Lower leg skin (tissue), 4 donors: ENCODE results near the gene NPLOC4. TPM values are rescaled to one million over a fixed set of nuclear protein-coding genes. Genes with fewer than 3 reads are reported as not detected.

Source experiments
- DNase-seq, 2 donors: peaks; one replicate each; pipeline ENCODE4 v3.0.0-alpha.2; 2019; ENCODE audit warnings: low spot score in 2 of 2
- H3K4me3 ChIP-seq: fragments of 200-600 bp; sonication (generic); 2 replicates; pipeline ENCODE4 v1.5.1; 2017; ENCODE audit warnings: mild to moderate bottlenecking, low read depth; ENCODE audit not compliant: poor library complexity, severe bottlenecking
- POLR2A ChIP-seq, 2 donors: fragments of 450-650 bp; IDR thresholded peaks; one replicate each; pipeline ENCODE4 v1.6.1; 2016 to 2017; ENCODE audit warnings: antibody characterized with exemption in 2 of 2, mild to moderate bottlenecking in 1 of 2, moderate library complexity in 1 of 2
- WGBS, 2 donors: methylation state at CpG; one replicate each; pipeline ENCODE4 v1.1.5; 2018; 5-methylcytosine and 5-hydroxymethylcytosine counted together
- intact Hi-C: fragments of 100-400 bp; cut with DNase I; formaldehyde crosslinking; loops from one replicate; pipeline ENCODE4 v1.15.0; 2023; ENCODE audit warnings: low total_unique reads
- total RNA-seq, 4 donors: library from RNA; depleted of rRNA; stranded (reverse); fragments of >200 nt; gene quantifications; one replicate each; pipeline ENCODE4 v1.1.0, GENCODE V29; 2016
- TF ChIP-seq, protein P1 (sequence below), 3 donors: fragments of 450-650 bp; IDR thresholded peaks; one replicate each; pipeline ENCODE4 v1.5.1; 2016; ENCODE audit warnings: antibody characterized with exemption in 3 of 3, mild to moderate bottlenecking in 3 of 3, moderate library complexity in 2 of 3

NPLOC4 gene
- total RNA-seq, 4 donors from 2014 or later = 49.3 to 78.7 (median 67.8) TPM

DNA sequence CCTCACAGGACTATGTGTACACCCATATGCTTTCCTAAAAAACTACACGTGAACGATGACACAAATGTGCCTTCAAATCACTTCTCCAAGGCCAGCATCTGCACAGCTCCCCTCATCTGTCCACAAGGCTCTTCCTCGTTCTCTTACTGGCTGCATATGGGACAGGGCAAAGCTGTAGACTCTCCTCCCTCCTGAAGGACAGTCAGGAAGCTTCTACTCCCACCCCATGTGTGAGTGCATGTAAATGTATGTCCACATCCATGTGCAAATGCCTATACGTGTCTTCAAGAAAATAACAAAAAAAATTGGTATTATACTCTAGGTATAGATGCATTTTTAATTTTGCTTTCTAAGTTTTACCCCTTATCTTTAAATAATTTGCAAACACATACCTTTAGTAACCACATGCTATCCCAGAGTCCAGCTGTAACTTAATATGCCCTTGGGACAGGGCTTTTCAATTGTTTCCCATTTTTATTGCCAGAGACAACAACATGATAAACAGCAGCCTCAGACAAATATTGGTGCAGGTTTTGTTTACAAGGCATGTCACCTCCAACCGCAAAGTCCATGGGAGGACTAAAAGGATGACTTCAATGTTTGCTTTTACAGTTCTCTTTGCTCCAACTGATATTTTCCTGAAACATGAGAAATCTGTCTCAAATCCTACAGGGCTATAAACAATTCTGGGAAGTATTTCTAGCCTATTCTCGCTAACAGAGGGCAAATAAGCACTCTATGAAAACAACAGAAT is 53.1 kb downstream of the NPLOC4 start:
- TF ChIP-seq POLR2A (IDR thresholded peaks at IDR 0.05) = no peak
- TF ChIP-seq, protein P1, sequence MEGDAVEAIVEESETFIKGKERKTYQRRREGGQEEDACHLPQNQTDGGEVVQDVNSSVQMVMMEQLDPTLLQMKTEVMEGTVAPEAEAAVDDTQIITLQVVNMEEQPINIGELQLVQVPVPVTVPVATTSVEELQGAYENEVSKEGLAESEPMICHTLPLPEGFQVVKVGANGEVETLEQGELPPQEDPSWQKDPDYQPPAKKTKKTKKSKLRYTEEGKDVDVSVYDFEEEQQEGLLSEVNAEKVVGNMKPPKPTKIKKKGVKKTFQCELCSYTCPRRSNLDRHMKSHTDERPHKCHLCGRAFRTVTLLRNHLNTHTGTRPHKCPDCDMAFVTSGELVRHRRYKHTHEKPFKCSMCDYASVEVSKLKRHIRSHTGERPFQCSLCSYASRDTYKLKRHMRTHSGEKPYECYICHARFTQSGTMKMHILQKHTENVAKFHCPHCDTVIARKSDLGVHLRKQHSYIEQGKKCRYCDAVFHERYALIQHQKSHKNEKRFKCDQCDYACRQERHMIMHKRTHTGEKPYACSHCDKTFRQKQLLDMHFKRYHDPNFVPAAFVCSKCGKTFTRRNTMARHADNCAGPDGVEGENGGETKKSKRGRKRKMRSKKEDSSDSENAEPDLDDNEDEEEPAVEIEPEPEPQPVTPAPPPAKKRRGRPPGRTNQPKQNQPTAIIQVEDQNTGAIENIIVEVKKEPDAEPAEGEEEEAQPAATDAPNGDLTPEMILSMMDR (IDR thresholded peaks at IDR 0.05) = no peak

DNA sequence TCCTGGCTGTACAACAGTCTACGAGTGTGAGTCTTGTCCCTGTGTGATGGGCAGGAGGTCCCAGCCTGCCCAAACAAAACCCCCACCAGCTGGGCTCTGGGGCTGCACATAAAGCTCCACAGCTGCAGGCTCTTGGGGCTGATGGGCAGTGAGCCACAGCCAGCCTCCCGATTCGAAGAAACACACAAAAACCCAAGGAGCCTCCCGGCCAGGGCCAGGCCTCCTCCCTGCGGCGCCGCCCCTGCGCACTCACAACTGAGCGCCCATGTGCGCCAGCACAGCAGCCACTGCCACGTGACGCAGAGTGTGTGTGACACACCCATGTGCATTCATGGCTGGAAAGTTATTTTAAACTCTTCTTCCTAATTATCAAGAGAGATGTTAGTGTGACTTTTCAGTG is 54.2 kb downstream of the NPLOC4 start:
- 60 to 86% methylated on average over 12 of the region's 12 CpGs for WGBS, 2 donors
- intact Hi-C loops = no loop called here
- DNase-seq = no peak
- TF ChIP-seq, protein P1 (IDR thresholded peaks at IDR 0.05) = no peak
- TF ChIP-seq POLR2A (IDR thresholded peaks at IDR 0.05) = no peak
- H3K4me3 ChIP-seq = no peak overlapping the region

More for the DNA sequence above, 53.1 kb downstream of the NPLOC4 start:
- DNase-seq = no peak
- no peak overlapping the region for H3K4me3 ChIP-seq
- intact Hi-C loops = no loop called here
- WGBS, 2 donors = 88 to 90% methylated on average over 6 of the region's 6 CpGs

DNA sequence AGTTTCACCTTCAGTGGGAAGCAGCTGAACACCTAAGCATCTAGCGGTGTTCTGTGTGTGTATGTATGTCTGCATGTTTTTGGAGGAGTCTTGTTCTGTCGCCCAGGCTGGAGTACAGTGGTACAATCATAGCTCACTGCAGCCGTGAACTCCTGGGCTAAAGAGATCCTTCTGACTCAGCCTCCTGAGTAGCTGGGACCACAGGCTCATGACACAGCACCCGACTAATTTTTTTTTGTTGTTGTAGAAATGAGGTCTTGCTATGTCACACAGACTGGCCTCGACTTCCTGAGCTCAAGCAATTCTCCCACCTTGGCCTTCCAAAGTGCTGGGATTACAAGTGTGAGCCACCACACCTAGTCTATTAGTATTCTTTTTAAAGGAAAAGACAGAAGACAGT is 54.6 kb downstream of the NPLOC4 start:
- no peak for TF ChIP-seq POLR2A (IDR thresholded peaks at IDR 0.05)
- TF ChIP-seq, protein P1 (IDR thresholded peaks at IDR 0.05) = no peak
- DNase-seq = no peak
- H3K4me3 ChIP-seq = no peak overlapping the region
- 78 to 81% methylated on average over 5 of the region's 5 CpGs for WGBS, 2 donors
- intact Hi-C loops = no loop called here

DNA sequence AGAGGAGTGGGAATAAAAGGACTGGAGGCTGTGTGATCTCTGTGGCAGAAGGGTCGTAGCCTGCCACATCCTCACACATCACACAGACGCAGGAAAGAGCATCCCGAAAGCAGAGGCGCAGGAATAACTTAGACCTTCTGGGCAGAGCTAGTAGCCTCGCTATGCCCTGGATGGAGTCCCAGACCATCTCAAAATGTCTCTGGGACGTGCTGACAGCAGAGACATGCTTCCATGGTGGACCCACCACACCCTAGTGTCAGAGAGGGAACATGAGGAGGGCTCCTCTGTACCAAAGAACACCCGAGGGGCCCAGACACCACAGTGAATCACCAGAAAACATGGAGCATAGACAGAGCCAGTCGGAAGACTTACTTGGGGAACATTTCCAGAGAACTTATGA is 55.2 kb downstream of the NPLOC4 start:
- no peak overlapping the region for H3K4me3 ChIP-seq
- WGBS, 2 donors = 65 to 91% methylated on average over 8 of the region's 8 CpGs
- no peak for DNase-seq
- intact Hi-C loops = no loop called here
- TF ChIP-seq POLR2A (IDR thresholded peaks at IDR 0.05) = no peak
- TF ChIP-seq, protein P1 (IDR thresholded peaks at IDR 0.05) = no peak

DNA sequence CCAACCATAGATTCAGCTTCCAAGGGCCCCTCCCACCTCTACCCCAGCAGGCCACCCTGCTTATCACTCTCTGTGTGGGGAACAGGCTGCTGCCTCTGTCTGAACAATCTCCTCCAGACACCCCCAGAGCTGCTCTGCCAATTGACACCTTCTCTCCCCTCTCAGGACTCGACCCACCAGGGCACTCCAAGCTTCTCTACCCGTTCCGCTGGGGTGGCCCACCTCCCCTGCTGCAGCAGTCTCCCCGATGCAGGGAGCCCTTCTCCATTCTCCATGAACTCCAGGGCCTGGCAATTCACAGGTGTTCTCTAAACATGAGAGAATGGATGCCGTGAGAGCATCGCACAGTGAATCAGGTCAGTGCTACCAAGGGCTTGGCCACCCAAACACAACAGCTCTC is 56.4 kb downstream of the NPLOC4 start:
- intact Hi-C loops = no loop called here
- DNase-seq = no peak
- no peak overlapping the region for H3K4me3 ChIP-seq
- TF ChIP-seq, protein P1 (IDR thresholded peaks at IDR 0.05) = no peak
- TF ChIP-seq POLR2A (IDR thresholded peaks at IDR 0.05) = no peak
- WGBS, 2 donors = 93 to 99% methylated on average over 6 of the region's 6 CpGs
